GM18519 (cell line): Measurements from ENCODE around the gene RFX2.
"Not testable (repeated sequence)": the region's sequence is repeated elsewhere in the genome, so short reads cannot be mapped to it uniquely, and the experiment has no call there.

Experiments used
- ATAC-seq: cut with Tn5 transposase; IDR thresholded peaks from one replicate; pipeline ENCODE4 v1.9.1; 2021; ENCODE audit warnings: mild to moderate bottlenecking, moderate library complexity; ENCODE audit not compliant: unreplicated experiment, low FRiP score

RFX2 gene

DNA sequence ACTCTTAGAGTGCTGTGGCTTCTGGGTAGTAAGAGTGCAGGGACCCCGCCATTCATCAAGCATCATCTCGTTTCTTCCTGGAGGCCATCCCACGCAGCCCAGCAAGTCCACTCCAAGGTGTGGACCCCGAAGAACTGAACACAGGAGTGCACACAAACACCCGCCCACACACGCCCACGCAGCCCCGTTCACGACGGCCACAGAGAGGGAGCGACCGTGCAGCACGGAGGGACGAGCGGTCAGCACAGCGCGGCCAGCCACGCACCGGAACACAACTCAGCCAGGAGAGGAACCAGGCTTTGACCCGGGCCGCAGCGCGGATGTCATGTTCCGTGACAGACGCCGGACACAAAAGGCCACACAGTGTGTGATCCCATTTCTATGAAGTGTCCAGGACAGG lies 114.2 kb downstream of the RFX2 start:
- ATAC-seq = no peak

DNA sequence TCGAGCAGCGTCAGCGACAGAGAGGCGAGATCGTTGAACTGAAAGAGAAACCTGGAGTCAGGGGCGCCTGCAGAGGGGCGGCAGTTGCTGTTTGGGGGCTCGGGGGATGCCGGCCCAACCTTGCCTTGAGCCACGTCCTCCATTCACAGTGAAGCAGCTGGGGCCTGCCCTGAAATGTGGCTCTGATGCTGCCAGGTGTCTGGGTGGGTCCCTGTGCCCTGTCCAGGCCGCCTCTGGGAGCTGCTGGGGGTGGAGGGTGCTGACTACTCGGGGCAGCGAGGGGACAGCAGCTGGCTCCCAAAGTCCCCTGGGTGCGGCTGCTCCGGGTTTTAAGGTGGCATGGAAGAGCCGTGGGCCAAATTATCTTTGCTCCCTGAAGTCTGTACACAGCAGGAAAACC lies 114.7 kb downstream of the RFX2 start:
- no peak for ATAC-seq

DNA sequence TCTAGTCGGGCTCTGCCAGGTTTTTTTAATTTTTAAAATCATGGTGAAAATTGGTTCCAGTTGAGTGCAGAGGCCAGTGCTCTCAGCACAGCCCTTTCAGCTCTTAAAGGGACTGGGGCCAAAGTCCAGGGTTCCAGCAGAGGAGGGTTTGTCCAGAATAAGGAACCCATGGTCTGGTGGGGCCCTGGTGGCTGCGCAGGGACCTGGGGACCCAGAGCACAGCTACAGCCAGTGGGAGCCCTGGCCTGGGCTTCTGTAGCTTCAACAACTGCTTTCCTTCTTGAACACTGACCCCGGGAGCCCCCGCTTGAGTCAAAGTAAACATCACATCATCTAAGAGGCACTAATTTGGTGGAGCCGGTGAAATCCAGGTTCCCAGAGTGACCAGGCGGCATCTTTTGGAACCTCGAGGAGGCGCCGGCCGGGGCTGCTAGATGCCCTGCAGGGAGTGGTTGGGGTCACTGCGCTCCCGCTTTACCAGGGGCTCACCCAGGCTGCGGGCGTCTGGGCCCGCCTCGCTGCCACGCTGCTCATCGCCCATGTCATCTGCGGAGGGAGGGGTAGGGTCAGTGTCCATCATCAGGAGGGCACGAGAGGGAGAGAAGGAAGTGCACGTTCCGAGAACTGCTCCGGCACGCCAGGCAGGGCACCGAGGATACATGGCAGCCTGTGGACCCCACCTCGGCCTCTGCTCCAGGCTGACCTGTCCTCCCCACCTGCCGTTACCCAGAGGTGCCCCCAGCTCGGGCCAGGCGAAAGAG lies 115.7 kb downstream of the RFX2 start:
- no peak for ATAC-seq

DNA sequence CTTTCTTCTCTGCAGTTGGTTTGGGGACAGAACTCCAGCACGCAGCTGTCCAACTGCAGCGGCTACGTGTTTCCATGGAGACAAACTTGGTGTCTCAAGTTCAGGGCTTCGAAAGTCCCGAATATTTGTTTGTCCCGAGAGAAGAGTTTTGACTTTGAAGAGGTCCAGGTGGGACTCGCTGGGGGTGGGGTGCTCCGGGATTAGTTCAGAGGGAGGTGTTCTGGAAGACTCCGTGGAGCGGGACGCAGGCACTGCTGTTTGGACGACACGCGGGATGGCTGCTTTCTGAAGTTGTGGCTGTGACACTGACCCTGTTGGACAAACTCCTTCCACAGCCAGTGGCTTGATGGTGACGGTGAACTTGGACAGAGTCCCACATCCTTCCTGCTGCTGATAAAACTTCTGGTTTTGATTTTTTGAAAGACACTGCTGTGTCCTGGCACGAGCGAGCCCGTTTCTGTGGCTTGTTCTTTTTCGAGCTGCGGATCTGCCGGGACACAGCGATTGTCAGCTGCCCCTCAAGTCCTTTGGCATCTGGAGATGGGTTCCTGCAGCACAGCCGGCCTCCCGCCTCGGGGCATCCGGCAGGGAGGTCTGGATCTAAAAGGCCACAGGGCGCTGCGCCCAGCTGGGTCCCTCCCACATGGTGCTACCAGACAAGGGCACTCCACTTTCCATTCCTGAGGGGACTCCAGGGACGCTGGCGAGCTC lies 116.5 kb downstream of the RFX2 start:
- no peak for ATAC-seq

DNA sequence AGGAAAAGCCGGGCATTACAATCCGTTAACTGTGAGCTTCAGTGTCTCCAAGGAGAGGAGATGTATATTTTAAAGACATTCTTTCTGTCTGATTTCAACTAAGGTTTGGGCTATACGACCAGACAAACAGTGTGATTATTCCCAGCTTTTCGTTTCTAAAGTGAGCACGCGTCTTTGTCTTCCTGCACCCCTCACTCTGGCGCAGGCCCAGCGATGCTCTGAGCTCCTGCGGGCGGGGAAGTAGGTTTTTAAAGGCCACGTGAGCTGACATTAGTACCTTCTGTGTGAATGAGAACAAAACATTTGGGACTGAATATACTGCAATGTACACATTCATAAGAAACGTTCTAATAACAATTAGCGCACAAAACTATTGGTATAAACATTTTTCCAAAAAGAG lies 117.1 kb downstream of the RFX2 start:
- ATAC-seq = no peak

DNA sequence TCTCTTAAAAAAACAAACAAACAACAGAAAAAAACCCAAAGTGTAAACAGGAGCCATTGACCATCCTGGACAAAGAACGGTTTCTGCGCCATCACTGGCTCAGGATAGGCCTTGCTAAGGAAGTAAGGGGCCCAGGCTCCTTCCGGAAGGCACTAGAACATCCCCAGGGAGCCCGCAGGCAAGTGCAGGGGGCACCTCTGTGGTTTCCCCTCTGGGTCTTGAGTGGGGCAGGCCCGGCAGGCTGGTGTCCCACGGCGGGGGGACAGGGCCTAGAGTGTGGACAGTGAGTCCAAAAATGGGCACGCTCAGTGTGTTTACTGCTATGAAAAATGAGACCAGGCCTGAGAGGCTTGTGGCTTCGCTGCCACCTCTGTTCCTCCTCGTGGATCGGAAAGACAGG lies 117.5 kb downstream of the RFX2 start:
- ATAC-seq = no peak

DNA sequence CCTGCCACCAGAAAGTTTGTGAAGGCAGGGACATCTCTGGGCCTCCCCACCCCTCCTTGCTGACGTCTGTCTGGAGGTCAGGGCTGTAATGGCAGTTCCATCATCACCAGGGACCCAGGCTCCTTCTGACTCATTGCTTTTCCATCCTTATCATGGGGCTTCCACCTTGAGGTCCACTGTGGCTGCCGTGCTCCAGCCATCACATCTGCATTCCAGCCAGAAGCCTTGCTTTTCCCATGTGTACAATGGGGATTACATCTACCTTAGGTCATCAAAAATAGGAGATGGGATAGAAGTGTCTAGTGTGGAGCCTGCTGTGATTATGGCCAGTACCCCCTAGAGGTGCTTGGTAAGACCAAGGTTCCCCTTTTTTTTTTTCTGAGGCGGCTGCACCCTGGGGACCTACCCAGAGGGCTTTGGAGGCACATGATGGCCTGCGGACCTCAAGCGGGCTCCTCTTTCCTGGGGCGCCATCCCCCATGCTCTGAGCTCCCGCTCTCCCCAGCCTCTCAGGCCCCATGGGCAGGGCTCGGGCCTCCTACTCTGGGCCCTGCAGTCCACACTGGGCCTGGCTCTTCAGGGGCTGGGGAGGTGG lies 119.0 kb downstream of the RFX2 start:
- no peak for ATAC-seq

DNA sequence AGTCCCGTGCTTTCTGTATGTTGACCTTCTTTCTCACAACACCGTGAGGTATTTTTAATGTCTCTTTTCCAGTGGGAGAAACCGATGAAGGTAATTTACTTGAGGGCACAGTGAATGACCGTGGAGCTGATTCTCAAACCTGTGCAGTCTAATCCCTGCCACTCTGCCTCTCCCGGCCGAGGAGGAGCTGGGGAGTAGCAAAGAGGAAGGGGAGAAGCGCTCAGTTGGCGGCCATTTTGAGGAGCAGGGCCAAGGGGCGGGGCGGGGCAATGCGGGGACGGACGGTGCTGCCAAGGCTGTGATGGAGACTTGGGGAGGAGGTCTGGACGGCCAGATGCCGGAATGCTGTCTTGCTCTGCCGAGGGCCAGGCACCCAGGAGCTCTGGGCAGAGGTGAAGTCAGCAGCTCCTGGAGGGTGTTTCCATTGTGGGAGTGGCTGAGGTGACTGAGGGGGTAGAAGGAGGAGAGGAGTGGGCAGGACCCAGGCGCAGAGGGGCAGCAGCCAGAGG lies 120.0 kb downstream of the RFX2 start:
- ATAC-seq = no peak

DNA sequence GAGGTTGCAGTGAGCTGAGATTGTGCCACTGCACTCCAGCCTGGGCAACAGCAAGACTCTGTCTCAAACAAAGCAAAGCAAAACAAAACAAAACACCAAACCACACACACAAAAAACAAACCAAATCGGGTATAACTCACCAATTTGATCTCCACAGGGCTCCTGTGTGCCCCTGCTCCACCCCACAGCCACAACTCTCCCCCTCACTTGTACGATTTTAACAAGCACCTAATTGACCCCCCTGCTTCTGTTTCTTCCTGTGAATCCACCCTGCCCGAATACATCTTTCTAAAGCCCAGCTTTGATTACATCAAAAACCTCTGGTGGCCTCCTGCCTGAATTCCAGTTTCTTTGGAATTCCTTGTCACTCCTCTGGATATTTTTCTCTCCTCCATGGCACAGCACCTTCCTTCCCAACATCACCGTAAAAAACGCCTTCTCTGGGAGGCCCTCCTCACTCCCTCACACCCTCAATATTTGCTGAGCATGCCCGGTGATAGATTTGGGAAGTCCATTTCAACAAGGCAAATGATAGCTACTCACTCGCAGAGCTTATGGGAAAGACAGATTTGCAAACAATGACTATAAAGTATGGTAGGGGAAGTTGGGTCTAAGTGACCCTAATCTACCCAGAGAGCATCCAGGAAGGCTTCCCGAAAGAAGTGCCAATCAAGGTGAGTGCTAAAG lies 120.8 kb downstream of the RFX2 start:
- ATAC-seq = no peak

DNA sequence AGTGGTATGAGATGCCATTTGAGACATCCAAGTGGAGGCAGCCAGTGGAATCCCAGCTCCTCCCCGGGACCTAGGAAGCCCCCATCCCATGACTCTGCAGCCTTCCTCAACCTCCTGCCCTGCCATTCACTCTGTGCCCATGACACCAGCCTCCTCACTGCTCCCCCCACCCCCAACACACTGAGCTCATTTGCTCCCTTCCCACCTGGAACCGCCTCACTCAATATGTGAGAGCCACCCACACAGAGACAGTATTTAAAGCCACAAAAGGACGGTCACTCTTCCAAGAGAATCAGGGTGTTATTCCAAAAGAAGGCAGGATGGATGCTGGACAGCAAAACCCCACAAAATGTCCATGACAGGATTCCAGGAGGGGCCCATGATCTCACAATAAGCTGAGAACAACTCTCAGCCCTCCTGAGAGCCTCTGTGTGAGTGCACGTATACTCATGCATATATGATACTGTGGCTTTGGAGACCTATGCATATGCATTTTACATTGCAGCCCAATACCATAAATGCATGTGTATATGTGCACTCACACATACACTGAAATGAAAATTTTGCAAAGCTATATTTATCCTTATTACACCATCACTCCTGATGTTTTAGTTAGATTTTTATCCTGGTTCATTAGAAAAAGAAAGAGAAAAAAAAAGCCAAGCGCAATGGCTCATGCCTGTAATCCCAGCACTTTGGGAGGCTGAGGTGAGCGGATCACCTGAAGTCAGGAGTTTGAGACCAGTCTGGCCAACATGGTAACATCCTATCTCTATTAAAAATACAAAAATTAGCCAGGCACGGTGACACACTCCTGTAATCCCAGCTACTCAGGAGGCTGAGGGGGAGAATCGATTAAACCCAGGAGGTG lies 121.5 kb downstream of the RFX2 start:
- no peak for ATAC-seq

DNA sequence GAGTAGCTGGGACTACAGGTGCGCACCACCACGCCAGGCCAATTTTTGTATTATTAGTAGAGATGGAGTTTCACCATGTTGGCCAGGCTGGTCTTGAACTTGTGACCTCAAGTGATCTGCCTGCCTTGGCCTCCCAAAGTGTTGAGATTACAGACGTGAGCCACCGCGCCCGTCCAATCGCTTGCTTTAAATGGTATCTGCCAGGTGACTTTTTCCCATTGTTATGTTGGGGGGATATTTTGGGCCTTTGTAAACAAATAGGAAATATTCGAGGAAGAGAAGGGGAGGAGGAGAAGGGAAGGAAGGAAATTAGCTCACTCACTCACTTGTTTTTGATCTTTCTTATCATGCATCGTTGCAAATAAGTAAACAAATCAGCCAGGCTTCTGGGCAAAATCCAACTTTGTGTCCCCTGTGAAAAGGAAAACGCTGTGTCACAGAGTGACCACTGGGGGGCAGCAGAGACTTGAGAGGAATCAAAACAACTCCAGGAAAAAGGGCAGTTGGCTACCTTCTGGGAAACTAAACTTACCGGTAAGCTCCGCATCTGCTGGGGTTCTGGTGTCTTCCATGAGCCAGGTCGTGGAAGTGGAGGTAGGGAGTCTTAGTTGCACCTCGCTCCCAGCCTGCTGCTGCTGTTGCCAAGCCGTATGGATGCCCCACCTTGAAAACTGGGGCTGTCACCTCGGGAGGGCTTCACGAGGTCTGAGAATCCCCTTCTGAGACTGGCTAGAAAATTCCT lies 123.1 kb downstream of the RFX2 start:
- no peak for ATAC-seq

DNA sequence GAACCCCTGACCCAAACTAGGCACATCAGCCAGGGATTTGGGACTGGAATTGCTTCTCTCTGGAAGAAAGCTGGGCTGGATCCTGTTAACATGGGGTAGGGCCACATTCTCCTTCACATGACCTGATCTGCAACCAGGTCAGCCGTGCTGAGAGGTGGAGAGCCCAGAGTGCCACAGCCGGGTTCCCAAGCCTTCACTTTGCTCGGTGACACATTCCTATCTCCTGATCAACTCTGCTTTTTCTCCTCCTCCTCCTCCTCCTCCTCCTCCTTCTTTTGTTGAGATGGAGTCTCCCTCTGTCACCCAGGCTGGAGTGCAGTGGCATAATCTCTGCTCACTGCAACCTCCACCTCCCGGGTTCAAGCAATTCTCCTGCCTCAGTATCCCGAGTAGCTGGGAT lies 124.5 kb downstream of the RFX2 start:
- ATAC-seq = not testable (repeated sequence)

DNA sequence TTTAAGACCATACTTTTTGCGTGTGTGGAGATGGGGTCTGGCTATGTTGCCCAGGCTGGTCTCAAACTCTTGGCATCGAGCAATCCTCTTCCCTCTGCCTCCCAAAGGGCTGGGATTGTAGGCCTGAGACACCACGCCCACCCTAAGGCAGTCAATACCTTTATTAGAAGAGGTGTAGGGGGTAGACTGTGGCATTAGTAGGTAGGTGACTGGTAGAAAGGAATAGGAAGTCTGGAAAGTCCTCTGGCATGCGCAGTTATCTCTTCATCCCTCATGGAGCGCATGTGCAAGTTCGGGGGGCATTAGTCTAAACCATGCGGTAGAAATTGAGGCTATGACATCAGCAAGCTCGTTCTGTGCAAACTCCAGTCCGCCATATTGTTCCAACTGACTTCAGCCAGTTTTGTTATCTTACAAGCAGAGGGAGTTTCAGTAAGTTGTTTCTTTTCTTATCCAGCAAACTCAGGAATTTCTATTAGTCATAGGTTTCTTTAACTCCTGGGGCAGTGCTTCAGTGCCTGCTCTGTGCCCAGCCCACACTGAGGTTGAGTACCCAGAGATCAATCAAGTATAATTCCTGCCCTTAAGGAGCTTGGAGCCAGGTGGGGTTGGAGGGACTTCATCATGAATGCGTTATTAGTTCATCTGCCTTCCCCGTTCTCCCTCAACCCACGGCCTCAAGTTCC lies 125.1 kb downstream of the RFX2 start:
- no peak for ATAC-seq

DNA sequence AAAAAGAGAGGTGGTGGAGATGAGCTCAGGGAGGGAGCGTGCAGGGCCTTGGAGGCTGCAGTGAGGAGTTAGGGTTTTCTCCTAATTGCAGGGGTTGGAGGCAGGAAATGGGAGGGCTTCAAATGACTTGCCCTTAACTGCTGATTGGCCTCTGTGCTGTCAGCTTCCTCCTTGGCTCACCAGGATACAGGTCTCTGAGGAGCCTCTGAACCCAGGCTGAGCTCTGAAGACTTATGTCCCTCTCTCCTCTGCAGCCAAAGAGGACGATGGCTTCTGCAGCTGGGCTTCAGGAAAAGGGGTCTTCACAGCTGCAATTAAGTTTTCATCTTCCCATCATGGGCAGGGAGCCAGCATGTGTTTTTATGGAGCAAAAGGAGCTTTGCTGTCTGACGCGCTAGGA lies 125.7 kb downstream of the RFX2 start:
- no peak for ATAC-seq

DNA sequence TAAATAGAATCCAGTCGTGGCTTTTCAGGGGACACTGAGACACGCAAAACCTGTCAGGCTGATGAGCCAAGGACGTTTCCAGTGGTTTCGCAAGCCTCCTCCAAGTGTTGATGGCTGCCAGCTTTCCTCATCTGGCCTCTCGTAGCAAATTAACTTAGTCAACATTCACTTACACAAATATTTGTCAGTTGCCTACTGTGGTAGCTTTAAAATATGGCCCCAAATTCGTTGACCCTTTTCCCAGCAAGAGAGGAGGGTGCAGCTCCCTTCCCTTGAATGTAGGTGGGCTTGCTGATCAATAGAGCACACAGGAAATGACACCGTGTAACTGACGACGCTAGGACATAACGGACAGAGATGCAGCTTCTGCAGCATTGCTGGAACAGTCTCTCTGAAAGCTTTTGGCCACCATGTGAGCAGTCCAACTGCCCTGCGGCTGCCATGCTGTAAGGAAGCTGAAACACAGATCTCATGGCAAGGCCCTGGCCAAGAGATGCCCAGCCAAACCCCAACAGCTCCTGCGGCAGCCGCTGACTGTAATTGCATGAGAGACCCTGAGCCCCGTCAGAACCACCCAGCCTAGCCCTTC lies 126.8 kb downstream of the RFX2 start:
- no peak for ATAC-seq

DNA sequence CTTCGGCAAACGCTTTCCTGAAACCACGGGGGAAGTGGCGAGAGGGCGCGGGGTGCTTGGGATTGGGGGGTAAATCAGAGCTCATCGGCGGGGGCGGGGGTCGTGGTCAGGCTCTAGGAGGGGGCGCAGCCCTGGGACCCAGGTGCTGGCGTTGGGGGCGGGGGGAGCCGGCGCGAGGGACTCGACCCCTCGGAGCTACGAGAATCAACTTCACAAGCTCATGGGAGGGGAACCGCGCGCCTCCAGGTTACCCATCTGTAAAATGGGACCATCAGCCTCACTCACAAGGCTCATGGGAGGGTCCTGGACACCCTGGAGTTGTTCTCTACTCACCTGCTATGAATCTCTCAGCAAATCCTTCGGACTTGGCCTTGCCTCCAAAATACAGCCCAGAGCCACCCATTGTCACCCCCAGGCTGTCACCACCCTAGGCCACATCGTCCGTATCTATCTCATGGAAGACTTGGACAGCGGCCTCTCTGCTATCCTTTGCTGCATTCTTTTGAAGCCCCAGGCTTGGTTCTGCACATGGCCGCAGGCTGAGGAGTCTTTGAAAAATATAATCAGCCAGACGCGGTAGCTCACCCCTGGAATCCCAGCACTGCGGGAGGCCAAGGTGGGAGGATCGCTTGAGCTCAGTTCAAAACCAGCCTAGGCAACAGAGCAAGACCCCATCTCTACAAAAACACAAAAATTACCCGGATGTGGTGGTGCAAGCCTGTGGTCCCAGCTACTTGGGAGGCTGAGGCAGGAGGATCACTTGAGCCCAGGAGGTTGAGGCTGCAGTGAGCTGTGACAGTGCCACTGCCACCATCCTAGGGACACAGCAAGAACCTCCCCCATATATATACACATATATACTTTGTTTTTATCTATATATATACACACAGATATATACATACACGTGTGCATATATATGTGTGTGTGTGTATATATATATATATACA lies 131.4 kb downstream of the RFX2 start:
- ATAC-seq = no peak
